ENCODE results near the gene RXRB. TPM values are rescaled to one million over a fixed set of nuclear protein-coding genes. Genes with fewer than 3 reads are reported as not detected.

RXRB gene
- total RNA-seq, 1 donor from 2014 or later, result 58.3 TPM

DNA sequence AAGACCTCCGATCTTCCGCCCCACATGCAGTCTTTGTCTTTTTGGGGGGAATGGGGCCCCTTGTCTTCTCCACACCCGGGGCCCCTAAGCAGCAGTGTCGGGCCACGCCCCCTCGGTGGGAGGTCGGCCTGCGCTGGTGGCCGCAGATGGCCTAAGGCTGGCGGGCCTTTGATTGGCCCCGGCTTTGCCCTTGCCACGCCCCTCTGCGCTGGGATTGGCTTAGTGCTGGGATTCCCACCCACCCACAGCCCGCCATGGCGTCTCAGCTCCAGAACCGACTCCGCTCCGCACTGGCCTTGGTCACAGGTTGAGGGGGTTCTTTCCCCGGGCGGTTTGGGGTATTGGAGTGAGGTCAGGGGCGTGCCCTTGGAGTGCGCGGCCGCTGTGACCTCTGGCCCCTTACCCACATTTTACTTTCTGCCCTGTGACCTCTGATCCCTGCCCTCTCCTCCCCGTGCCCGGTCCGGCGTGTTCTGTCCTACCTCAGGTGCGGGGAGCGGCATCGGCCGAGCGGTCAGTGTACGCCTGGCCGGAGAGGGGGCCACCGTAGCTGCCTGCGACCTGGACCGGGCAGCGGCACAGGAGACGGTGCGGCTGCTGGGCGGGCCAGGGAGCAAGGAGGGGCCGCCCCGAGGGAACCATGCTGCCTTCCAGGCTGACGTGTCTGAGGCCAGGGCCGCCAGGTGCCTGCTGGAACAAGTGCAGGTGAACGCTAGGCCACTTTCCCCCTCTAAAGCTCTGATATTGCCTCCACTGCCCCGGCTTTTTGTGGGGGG is 4.1 kb upstream of the RXRB start, which contains the start of gene HSD17B8:
HSD17B8 (plus strand) TSS at position 241 of the 776 bp plus-strand sequence; CDS start at position 255, 14 bp downstream.
- Mint-ChIP-seq H3K4me3 (ENCODE audit: unreplicated experiment) (peak within 1 kb of the TSS; percentile 76), H3K36me3 (ENCODE audit: unreplicated experiment) (peaks cover 32% of the 10 kb centered on the region), H3K27me3 (ENCODE audit: unreplicated experiment) (no peaks in the 10 kb centered on the region), H3K27ac (ENCODE audit: unreplicated experiment) (peak within 1 kb of the TSS; percentile 80), H3K9me3 (ENCODE audit: unreplicated experiment) (no peaks in the 10 kb centered on the region), H3K4me1 (ENCODE audit: unreplicated experiment) (peaks cover 67% of the 10 kb centered on the region)
- peak; percentile 95 for DNase-seq (ENCODE audit: extremely low spot score, unreplicated experiment)
- TF ChIP-seq, protein P1, sequence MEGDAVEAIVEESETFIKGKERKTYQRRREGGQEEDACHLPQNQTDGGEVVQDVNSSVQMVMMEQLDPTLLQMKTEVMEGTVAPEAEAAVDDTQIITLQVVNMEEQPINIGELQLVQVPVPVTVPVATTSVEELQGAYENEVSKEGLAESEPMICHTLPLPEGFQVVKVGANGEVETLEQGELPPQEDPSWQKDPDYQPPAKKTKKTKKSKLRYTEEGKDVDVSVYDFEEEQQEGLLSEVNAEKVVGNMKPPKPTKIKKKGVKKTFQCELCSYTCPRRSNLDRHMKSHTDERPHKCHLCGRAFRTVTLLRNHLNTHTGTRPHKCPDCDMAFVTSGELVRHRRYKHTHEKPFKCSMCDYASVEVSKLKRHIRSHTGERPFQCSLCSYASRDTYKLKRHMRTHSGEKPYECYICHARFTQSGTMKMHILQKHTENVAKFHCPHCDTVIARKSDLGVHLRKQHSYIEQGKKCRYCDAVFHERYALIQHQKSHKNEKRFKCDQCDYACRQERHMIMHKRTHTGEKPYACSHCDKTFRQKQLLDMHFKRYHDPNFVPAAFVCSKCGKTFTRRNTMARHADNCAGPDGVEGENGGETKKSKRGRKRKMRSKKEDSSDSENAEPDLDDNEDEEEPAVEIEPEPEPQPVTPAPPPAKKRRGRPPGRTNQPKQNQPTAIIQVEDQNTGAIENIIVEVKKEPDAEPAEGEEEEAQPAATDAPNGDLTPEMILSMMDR (IDR thresholded peaks at IDR 0.05), result no peak

DNA sequence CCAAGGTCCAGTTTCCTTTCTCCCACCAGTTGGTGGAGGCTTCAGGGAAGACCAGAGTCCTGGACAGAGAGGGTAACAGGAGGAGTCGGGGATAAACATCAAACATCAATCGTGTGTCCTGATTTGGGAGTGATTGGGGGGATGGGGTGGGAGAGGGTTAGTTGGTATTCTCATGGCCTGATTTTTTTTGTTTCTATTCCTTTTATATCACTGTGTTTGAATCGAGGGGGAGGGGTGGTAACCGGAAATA is 3.6 kb upstream of the RXRB start:
- Mint-ChIP-seq H3K27me3 (ENCODE audit: unreplicated experiment) (no peaks in the 10 kb centered on the region), H3K36me3 (ENCODE audit: unreplicated experiment) (peaks cover 29% of the 10 kb centered on the region), H3K9me3 (ENCODE audit: unreplicated experiment) (no peaks in the 10 kb centered on the region), H3K27ac (ENCODE audit: unreplicated experiment) (peak overlapping the region; percentile 80), H3K4me3 (ENCODE audit: unreplicated experiment) (peak overlapping the region; percentile 76), H3K4me1 (ENCODE audit: unreplicated experiment) (peaks cover 66% of the 10 kb centered on the region)
- no peak for DNase-seq (ENCODE audit: extremely low spot score, unreplicated experiment)
- TF ChIP-seq, protein P1 (IDR thresholded peaks at IDR 0.05), result no peak

DNA sequence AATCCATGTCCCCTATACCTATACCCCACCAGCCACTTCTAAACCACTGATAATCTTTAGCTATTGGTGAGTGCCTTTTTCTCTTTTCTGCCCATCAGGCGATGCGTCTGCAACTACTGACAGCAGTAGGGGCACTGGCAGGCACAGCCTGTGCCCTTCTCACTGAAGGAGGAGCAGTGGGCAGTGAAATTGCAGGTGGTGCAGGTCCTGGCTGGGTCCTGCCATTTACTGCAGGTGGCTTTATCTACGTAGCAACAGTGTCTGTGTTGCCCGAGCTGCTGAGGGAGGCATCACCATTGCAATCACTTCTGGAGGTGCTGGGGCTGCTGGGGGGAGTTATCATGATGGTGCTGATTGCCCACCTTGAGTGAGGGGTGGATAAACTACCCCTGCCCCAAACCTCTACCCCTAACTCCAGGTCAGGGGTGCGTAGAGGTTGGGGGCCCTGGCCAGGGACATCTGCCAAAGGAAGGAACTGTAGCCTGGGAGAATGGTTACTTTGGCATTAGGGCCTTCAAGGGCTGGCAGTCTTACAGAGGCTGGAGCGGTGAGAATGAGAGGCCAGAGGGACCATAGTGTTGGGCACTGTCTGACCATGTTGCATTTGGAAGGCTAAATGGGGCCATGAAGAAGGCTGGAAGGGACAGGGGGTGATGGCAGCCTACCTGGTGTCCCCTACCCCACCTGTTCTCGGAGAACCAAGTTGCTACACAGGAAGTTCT is 3.1 kb upstream of the RXRB start:
- peak overlapping the region; percentile 98 for H3K4me3 Mint-ChIP-seq (ENCODE audit: unreplicated experiment)
- H3K36me3 Mint-ChIP-seq (ENCODE audit: unreplicated experiment), result peaks cover 29% of the 10 kb centered on the region
- no peak for DNase-seq (ENCODE audit: extremely low spot score, unreplicated experiment)
- no peaks in the 10 kb centered on the region for H3K9me3 Mint-ChIP-seq (ENCODE audit: unreplicated experiment)
- peaks cover 66% of the 10 kb centered on the region for H3K4me1 Mint-ChIP-seq (ENCODE audit: unreplicated experiment)
- TF ChIP-seq, protein P1 (IDR thresholded peaks at IDR 0.05), result no peak
- H3K27me3 Mint-ChIP-seq (ENCODE audit: unreplicated experiment), result no peaks in the 10 kb centered on the region
- H3K27ac Mint-ChIP-seq (ENCODE audit: unreplicated experiment), result peak overlapping the region; percentile 29

DNA sequence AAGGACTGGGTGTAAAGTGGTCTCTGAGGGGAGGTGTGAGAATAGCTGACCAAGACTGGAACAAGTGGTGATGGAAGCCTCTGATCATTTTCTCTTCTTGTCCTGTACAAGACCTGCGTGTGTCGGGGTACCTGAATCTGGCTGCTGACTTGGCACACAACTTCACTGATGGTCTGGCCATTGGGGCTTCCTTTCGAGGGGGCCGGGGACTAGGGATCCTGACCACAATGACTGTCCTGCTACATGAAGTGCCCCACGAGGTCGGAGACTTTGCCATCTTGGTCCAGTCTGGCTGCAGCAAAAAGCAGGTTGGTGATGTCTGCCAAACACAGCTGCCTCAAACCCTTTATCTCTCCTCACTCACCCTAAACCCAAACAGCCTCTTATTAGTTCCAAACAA is 2.3 kb upstream of the RXRB start:
- peaks cover 29% of the 10 kb centered on the region for H3K36me3 Mint-ChIP-seq (ENCODE audit: unreplicated experiment)
- H3K4me1 Mint-ChIP-seq (ENCODE audit: unreplicated experiment), result peaks cover 74% of the 10 kb centered on the region
- H3K4me3 Mint-ChIP-seq (ENCODE audit: unreplicated experiment), result peak overlapping the region; percentile 98
- H3K9me3 Mint-ChIP-seq (ENCODE audit: unreplicated experiment), result no peaks in the 10 kb centered on the region
- H3K27ac Mint-ChIP-seq (ENCODE audit: unreplicated experiment), result peak overlapping the region; percentile 29
- H3K27me3 Mint-ChIP-seq (ENCODE audit: unreplicated experiment), result no peaks in the 10 kb centered on the region
- TF ChIP-seq, protein P1 (IDR thresholded peaks at IDR 0.05), result no peak
- no peak for DNase-seq (ENCODE audit: extremely low spot score, unreplicated experiment)

DNA sequence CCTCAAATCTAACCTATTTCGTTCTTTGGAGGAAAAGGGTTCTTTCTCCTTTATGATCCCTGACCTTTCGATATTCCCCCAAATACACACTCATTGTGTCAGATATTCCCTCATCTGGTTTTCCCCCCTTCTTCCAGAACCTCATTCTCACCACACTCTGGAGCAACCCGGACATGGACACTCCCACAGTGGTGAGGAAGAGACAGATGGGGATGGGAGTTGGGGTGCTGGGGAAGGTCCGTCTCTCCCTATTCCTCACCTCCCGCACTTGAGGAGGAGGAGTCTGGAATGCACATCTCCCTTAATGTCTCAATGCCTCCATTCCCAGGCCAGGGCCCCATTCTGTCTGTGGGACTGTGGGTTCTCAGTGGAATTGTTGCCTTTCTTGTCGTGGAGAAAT is 1.5 kb upstream of the RXRB start:
- Mint-ChIP-seq H3K36me3 (ENCODE audit: unreplicated experiment) (peaks cover 32% of the 10 kb centered on the region), H3K9me3 (ENCODE audit: unreplicated experiment) (no peaks in the 10 kb centered on the region), H3K27ac (ENCODE audit: unreplicated experiment) (peak overlapping the region; percentile 100), H3K4me3 (ENCODE audit: unreplicated experiment) (peak overlapping the region; percentile 98), H3K27me3 (ENCODE audit: unreplicated experiment) (no peaks in the 10 kb centered on the region), H3K4me1 (ENCODE audit: unreplicated experiment) (peaks cover 76% of the 10 kb centered on the region)
- no peak for DNase-seq (ENCODE audit: extremely low spot score, unreplicated experiment)
- TF ChIP-seq, protein P1 (IDR thresholded peaks at IDR 0.05), result no peak

All from osteocyte (in vitro differentiated cells).